ENCODE measurements around the gene AMDHD1.

DNA sequence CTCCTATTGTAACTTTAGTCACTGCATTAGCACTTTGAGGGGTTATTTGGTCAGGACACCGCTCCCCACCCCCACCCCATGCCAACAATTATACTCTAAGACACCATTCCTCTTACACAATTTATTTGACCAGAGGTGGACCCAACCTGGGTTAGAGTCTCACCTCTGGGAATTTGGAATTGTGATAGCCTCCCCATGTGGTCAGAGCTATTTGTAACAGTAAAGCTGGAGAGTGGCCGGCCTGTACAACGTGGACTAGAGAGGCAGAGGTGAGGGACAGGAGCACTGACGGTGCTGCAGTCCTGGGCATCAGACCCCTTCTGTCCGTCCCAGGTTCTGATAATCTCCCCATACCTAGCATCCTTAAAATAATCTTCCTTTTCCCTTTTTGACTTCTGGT, 56.4 kb downstream of the AMDHD1 start:
- TF ChIP-seq, protein P1, sequence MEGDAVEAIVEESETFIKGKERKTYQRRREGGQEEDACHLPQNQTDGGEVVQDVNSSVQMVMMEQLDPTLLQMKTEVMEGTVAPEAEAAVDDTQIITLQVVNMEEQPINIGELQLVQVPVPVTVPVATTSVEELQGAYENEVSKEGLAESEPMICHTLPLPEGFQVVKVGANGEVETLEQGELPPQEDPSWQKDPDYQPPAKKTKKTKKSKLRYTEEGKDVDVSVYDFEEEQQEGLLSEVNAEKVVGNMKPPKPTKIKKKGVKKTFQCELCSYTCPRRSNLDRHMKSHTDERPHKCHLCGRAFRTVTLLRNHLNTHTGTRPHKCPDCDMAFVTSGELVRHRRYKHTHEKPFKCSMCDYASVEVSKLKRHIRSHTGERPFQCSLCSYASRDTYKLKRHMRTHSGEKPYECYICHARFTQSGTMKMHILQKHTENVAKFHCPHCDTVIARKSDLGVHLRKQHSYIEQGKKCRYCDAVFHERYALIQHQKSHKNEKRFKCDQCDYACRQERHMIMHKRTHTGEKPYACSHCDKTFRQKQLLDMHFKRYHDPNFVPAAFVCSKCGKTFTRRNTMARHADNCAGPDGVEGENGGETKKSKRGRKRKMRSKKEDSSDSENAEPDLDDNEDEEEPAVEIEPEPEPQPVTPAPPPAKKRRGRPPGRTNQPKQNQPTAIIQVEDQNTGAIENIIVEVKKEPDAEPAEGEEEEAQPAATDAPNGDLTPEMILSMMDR (IDR thresholded peaks at IDR 0.05), result no peak
- no peak for TF ChIP-seq POLR2A (IDR thresholded peaks at IDR 0.05)
- no peak for TF ChIP-seq POLR2AphosphoS5 (IDR thresholded peaks at IDR 0.05)
